Peyer's patch (tissue), 4 donors: Measurements from ENCODE around the gene WDFY4. TPM values are rescaled to one million over a fixed set of nuclear protein-coding genes. Genes with fewer than 3 reads are reported as not detected.

Source experiments
- DNase-seq, 3 donors: peaks; one replicate each; pipeline ENCODE4 v3.0.0-alpha.2; 2017 to 2019
- H3K27ac ChIP-seq, 4 donors: fragments of 200-600 bp; sonication (generic); one replicate each; pipeline ENCODE4 v1.5.1; 2016 to 2019
- H3K27me3 ChIP-seq, 2 donors: fragments of 200-600 bp; sonication (generic); one replicate each; pipeline ENCODE4 v1.5.1; 2019
- H3K36me3 ChIP-seq, 3 donors: fragments of 200-600 bp; sonication (generic); one replicate each; pipeline ENCODE4 v1.5.1; 2016 to 2019
- H3K4me1 ChIP-seq, 4 donors: fragments of 200-600 bp; sonication (generic); one replicate each; pipeline ENCODE4 v1.5.1; 2016 to 2019
- H3K4me3 ChIP-seq, 4 donors: fragments of 200-600 bp; sonication (generic); 1 replicate in 3 of 4; 2 replicates in 1 of 4; pipeline ENCODE4 v1.5.1; 2016 to 2019; ENCODE audit warnings: mild to moderate bottlenecking in 1 of 4
- H3K9me3 ChIP-seq, 4 donors: fragments of 200-600 bp; sonication (generic); one replicate each; pipeline ENCODE4 v1.5.1; 2016 to 2019; ENCODE audit warnings: mild to moderate bottlenecking in 1 of 4
- CTCF ChIP-seq, 6 experiments: fragments of 450-650 bp in 4 of 6; fragments of 200-600 bp in 2 of 6; sonication (generic) in 1 of 6; IDR thresholded peaks; one replicate each; pipeline ENCODE4 v1.5.1; 2017 to 2019; ENCODE audit warnings: antibody characterized with exemption in 6 of 6, mild to moderate bottlenecking in 3 of 6, moderate library complexity in 1 of 6
- POLR2A ChIP-seq, 2 donors: fragments of 450-650 bp; IDR thresholded peaks; one replicate each; pipeline ENCODE4 v1.5.1; 2017; ENCODE audit warnings: antibody characterized with exemption in 2 of 2, mild to moderate bottlenecking in 2 of 2, moderate library complexity in 2 of 2
- total RNA-seq, 4 donors: library from RNA; depleted of rRNA; stranded (reverse); fragments of >200 nt; gene quantifications; one replicate each; pipeline ENCODE4 v1.1.0, GENCODE V29; 2016

Gene WDFY4
- total RNA-seq, 4 donors from 2014 or later, result 0.53 to 102 (median 4.6) TPM

- no peak overlapping the region for H3K27ac ChIP-seq
- DNase-seq, result no peak
- H3K36me3 ChIP-seq, result no peaks in the 10 kb centered on the region
- H3K4me1 ChIP-seq, result peaks cover 0 to 6% (median 0%) of the 10 kb centered on the region in 4 donors
- no peaks in the 10 kb centered on the region for H3K9me3 ChIP-seq
- TF ChIP-seq CTCF (IDR thresholded peaks at IDR 0.05), result no peak
- no peak for TF ChIP-seq POLR2A (IDR thresholded peaks at IDR 0.05)
- no peaks in the 10 kb centered on the region for H3K27me3 ChIP-seq
- H3K4me3 ChIP-seq, result no peak overlapping the region
These were observed 324.0 kb downstream of the WDFY4 start for GRCh38 chr10:49008505-49009198.

DNA sequence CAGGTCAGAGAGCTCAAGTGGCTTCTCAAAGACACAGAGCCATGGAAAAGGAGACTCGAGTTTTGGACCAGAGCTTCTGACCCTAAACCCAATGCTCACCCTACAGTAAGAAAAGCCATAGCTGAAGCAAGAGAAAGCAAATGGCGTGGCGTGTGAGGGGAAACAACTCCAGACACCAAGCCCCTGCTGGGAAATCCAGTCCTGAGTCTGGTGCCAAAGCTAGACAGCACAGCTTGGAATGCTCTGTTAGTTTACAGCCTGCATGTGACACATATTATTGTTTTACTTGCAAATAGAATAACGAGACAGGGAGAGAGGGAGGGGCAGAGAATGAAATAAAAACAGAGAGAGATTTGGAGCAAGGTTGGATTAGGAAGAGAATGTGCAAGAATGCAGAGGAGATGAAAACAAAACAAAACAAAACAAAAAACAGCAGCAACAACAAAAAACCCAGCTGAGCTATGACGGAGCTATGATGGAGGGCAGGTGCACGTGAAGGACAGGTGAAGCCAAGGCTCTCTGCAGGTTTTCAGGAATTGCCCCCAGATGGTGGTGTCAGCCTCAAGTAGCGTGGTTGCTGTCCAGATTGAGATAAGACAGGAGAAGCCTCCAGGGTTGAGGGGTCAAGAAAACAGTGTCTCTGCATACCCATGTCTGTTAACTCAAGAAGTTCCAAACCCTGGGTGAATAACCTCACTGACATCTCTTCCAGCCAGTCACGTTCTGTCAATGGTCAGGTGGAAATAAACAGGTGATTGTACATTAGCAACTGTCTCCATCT, 324.7 kb downstream of the WDFY4 start:
- H3K36me3 ChIP-seq, result no peaks in the 10 kb centered on the region
- TF ChIP-seq POLR2A (IDR thresholded peaks at IDR 0.05) (no peak), CTCF (IDR thresholded peaks at IDR 0.05) (no peak)
- H3K9me3 ChIP-seq, result no peaks in the 10 kb centered on the region
- H3K4me1 ChIP-seq, result peaks cover 0 to 6% (median 0%) of the 10 kb centered on the region in 4 donors
- no peak overlapping the region for H3K27ac ChIP-seq
- DNase-seq, result no peak
- no peaks in the 10 kb centered on the region for H3K27me3 ChIP-seq
- no peak overlapping the region for H3K4me3 ChIP-seq

DNA sequence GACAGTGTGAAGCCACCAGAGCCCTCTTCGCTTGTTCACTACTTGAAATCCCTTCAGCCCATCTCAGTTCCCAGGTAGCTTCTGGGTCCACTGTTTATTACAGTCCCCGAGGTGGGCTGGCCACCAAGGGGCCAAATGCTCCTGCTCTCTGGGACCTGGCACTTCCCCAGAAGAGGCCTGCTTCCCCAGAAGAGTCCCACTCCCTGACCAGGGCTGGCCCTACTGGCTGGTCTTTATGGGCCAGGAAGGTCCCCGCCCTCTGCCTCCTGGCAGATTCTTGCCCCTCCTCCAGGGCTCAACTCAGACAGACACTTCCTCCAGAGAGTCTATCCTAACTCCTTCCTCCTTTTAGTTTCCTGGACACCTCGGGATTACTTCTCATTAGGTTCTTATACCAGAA, 325.6 kb downstream of the WDFY4 start:
- peaks cover 0 to 6% (median 0%) of the 10 kb centered on the region in 4 donors for H3K4me1 ChIP-seq
- H3K27ac ChIP-seq, result no peak overlapping the region
- no peaks in the 10 kb centered on the region for H3K9me3 ChIP-seq
- TF ChIP-seq CTCF (IDR thresholded peaks at IDR 0.05) (no peak), POLR2A (IDR thresholded peaks at IDR 0.05) (no peak)
- no peak overlapping the region for H3K4me3 ChIP-seq
- DNase-seq, result no peak
- H3K36me3 ChIP-seq, result no peaks in the 10 kb centered on the region
- no peaks in the 10 kb centered on the region for H3K27me3 ChIP-seq

- DNase-seq, result no peak
- H3K4me3 ChIP-seq, result no peak overlapping the region
- H3K4me1 ChIP-seq, result peaks cover 0 to 6% (median 0%) of the 10 kb centered on the region in 4 donors
- no peak overlapping the region for H3K27ac ChIP-seq
- no peaks in the 10 kb centered on the region for H3K36me3 ChIP-seq
- TF ChIP-seq POLR2A (IDR thresholded peaks at IDR 0.05) (no peak), CTCF (IDR thresholded peaks at IDR 0.05) (no peak)
- H3K9me3 ChIP-seq, result no peaks in the 10 kb centered on the region
- no peaks in the 10 kb centered on the region for H3K27me3 ChIP-seq
These were observed 326.2 kb downstream of the WDFY4 start for GRCh38 chr10:49010865-49011264.

GRCh38 chr10:49011756-49012155, 327.1 kb downstream of the WDFY4 start:
- Histone ChIP-seq H3K4me3 (no peak overlapping the region), H3K36me3 (no peaks in the 10 kb centered on the region), H3K27ac (no peak overlapping the region), H3K4me1 (peaks cover 0 to 6% (median 0%) of the 10 kb centered on the region in 4 donors), H3K9me3 (no peaks in the 10 kb centered on the region), H3K27me3 (no peaks in the 10 kb centered on the region)
- no peak for DNase-seq
- TF ChIP-seq CTCF (IDR thresholded peaks at IDR 0.05) (no peak), POLR2A (IDR thresholded peaks at IDR 0.05) (no peak)
